Measurements from ENCODE around the gene GPR3.

DNA sequence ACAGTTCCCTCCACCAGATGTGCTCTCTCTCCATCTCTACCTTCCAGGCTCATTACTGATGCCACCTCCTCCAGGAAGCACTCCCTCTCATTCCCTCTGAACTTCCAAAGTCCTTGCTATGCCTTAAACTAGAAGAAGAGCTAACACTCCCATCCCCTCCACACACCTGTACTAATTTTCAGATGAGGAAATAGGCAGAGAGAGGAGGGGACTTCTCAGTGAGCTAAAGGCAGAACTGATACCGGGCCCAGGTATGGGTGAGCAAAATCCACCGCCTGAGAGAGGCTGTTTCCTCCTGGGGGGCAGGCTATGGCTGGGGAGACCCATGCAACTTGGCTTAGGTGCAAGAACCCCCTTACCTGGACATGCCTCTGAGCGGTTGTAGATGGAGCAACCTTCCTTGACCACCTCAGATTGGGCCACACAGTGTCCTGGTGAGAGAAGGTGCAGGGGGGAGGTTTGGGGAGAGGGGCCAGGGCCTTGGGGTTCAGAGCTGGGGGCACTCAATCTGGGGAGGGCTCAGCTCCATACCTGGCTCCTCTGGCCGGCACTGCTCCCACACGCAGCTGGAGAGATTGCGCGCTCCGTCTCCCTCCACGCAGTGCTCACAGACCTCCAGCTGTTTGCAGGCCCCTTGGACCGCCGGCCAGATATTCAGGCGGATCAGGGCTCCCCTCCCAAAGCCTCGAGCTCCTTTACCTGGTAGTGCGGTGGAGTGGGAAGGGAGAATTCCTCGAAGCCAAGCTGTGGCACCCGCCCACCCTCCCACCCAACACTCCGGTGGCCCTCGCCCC lies 10.3 kb upstream of the GPR3 start:
- TF ChIP-seq POU2F2 (IDR thresholded peaks at IDR 0.05; ENCODE audit: low read depth, low read length): no peak
- no peak for TF ChIP-seq POLR2AphosphoS5 (IDR thresholded peaks at IDR 0.05; ENCODE audit: low read depth, low read length)
- no peak for TF ChIP-seq SPI1 (IDR thresholded peaks at IDR 0.05; ENCODE audit: low read depth, low read length)
- no peak for TF ChIP-seq TAF1 (IDR thresholded peaks at IDR 0.05; ENCODE audit: low read depth, low read length)
